ENCODE results near the gene AVL9. TPM values are rescaled to one million over a fixed set of nuclear protein-coding genes. Genes with fewer than 3 reads are reported as not detected.
A peak's percentile ranks its signal among the peaks of the same experiment; 100 is the strongest.

Gene AVL9
- total and polyA plus RNA-seq, 2 of the 4 experiments (the other 2 are of a cell fraction), result 13.1 to 21.7 TPM

DNA sequence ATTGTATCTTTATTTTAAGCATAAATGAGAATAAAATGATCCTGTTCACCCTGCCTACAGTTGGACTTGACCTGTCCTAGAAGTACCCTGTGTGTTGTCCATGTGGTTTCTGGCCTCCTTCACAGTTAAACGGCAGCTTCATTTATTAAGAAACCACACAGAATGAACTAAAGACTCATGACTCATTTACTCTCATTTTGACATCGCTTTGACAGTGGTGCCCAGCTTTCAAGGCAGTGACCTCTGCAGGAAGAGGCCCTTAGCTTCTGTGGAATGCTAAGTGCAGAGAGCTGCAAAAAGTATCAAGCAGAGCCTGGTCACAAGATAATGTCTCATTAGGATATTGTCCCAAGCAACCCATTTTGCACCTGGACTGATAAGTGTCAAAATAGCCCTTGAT lies 93.4 kb downstream of the AVL9 start:
- peaks cover 11% of the 10 kb centered on the region for H3K36me3 ChIP-seq (ENCODE audit: control insufficient read depth, insufficient read depth, low read length)
- peak overlapping the region; percentile 46 for H4K91ac ChIP-seq (ENCODE audit: insufficient read depth, low read depth, low read length)
- no peaks in the 10 kb centered on the region for H3K27me3 ChIP-seq (ENCODE audit: control insufficient read depth, insufficient read depth, low read length)
- DNase-seq (peak; percentile 73), ATAC-seq (ENCODE audit: low read depth) (peak; percentile 45; the same call in 1 of the 2 replicates)
- H3K27ac ChIP-seq (ENCODE audit: insufficient read depth, low read length), result peak overlapping the region; percentile 0; the same call in 1 of the 2 replicates
- no peak overlapping the region for H3K18ac ChIP-seq (ENCODE audit: low read depth, low read length)
- H2AK5ac ChIP-seq (ENCODE audit: low read depth, low read length), result peak overlapping the region; percentile 87
- ChIA-PET CTCF (interaction anchor here (0.6 to 1.5 kb wide), 3 partner anchors 9 to 99 kb away, joined by 3 to 8 read pairs (median 5); partner anchors contain the start of gene LSM5), POLR2A (ENCODE audit: unreplicated experiment) (no interaction called here)
- no TSS peak for BruUV-seq (replicated peaks)
- no peaks in the 10 kb centered on the region for H3K9me3 ChIP-seq (ENCODE audit: control insufficient read depth, insufficient read depth, low read length)
- H2BK5ac ChIP-seq (ENCODE audit: low read depth, low read length, poor library complexity, severe bottlenecking), result peak overlapping the region; percentile 93
- H3K9ac ChIP-seq (ENCODE audit: low read depth, low read length), result no peak overlapping the region
- TF ChIP-seq, protein P1, sequence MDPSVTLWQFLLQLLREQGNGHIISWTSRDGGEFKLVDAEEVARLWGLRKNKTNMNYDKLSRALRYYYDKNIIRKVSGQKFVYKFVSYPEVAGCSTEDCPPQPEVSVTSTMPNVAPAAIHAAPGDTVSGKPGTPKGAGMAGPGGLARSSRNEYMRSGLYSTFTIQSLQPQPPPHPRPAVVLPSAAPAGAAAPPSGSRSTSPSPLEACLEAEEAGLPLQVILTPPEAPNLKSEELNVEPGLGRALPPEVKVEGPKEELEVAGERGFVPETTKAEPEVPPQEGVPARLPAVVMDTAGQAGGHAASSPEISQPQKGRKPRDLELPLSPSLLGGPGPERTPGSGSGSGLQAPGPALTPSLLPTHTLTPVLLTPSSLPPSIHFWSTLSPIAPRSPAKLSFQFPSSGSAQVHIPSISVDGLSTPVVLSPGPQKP (IDR thresholded peaks at IDR 0.05; ENCODE audit: borderline replicate concordance, low read depth, low read length), result no peak
- TF ChIP-seq FOS (IDR thresholded peaks at IDR 0.05; ENCODE audit: low read depth, low read length) (0 out of 2 replicates have a peak, but pooled peaks have one; percentile 38), MAFK (IDR thresholded peaks at IDR 0.05; ENCODE audit: low read depth, low read length) (no peak)
- TF ChIP-seq, protein P2, sequence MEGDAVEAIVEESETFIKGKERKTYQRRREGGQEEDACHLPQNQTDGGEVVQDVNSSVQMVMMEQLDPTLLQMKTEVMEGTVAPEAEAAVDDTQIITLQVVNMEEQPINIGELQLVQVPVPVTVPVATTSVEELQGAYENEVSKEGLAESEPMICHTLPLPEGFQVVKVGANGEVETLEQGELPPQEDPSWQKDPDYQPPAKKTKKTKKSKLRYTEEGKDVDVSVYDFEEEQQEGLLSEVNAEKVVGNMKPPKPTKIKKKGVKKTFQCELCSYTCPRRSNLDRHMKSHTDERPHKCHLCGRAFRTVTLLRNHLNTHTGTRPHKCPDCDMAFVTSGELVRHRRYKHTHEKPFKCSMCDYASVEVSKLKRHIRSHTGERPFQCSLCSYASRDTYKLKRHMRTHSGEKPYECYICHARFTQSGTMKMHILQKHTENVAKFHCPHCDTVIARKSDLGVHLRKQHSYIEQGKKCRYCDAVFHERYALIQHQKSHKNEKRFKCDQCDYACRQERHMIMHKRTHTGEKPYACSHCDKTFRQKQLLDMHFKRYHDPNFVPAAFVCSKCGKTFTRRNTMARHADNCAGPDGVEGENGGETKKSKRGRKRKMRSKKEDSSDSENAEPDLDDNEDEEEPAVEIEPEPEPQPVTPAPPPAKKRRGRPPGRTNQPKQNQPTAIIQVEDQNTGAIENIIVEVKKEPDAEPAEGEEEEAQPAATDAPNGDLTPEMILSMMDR (conservative IDR thresholded peaks at IDR 0.05; ENCODE audit: low read depth, low read length), result no peak
- 0 out of 2 replicates have a peak, but pooled peaks cover 6% of the 10 kb centered on the region for H4K20me1 ChIP-seq (ENCODE audit: insufficient read depth, low read length)
- H3K4ac ChIP-seq (ENCODE audit: low read depth, low read length), result peak overlapping the region; percentile 84
- no peak overlapping the region for H4K5ac ChIP-seq (ENCODE audit: low read depth, low read length)
- no peak overlapping the region for H2AK9ac ChIP-seq (replicated peaks; ENCODE audit: low read depth, low read length, poor library complexity)
- no peak overlapping the region for H3K4me3 ChIP-seq (ENCODE audit: insufficient read depth, low read depth, low read length)
- no CpG with 5 or more reads among the region's 2 CpGs for WGBS, 2 experiments (ENCODE audit: extremely low coverage in 2 of 2, insufficient read length in 1 of 2)
- peak overlapping the region; percentile 84 for H2BK120ac ChIP-seq (ENCODE audit: low read depth, low read length)
- in situ Hi-C loops (cut with MboI; ENCODE audit: low sequenced_read_pairs) (no loop called here), dilution Hi-C loops (cut with HindIII; ENCODE audit: low sequenced_read_pairs, unreplicated experiment) (no loop called here), intact Hi-C loops (cut with micrococcal nuclease) (loop anchor here (5.0 kb wide), 1 partner anchor 84 kb away; no protein-coding TSS in a partner anchor)
- no peak overlapping the region for H3K4me2 ChIP-seq (ENCODE audit: low read depth, low read length)
- H3K4me1 ChIP-seq (ENCODE audit: control insufficient read depth, insufficient read depth, low read length), result peaks cover 17% of the 10 kb centered on the region
- peak overlapping the region; percentile 78 for H2BK20ac ChIP-seq (ENCODE audit: low read depth, low read length)
- H2AFZ ChIP-seq (replicated peaks; ENCODE audit: low read length, poor library complexity), result no peak overlapping the region
- H3K56ac ChIP-seq (ENCODE audit: extremely low read depth, insufficient read depth, low read length), result no peak overlapping the region
- H4K8ac ChIP-seq (ENCODE audit: low read depth in 2 of 2, low read length in 2 of 2), result peak overlapping the region; percentile 72 to 85
- H2BK15ac ChIP-seq (ENCODE audit: low read depth, low read length), result peak overlapping the region; percentile 61; the same call in 2 of the 3 replicates
- H3K23ac ChIP-seq (ENCODE audit: low read depth, low read length), result peak overlapping the region; percentile 79
- peaks cover 22% of the 10 kb centered on the region for H3K9me1 ChIP-seq (ENCODE audit: insufficient read depth, low read length)
- H3K14ac ChIP-seq (replicated peaks; ENCODE audit: low read depth, low read length), result peak overlapping the region; percentile 53; the same call in 1 of the 2 replicates
- H3K79me1 ChIP-seq (ENCODE audit: low read depth in 1 of 2, low read length in 2 of 2), result peaks cover 0 to 22% of the 10 kb centered on the region in 2 experiments; a peak in 2 of 4 replicates

Data from IMR-90 (cell line).